HG02943 (cell line): ENCODE data around the gene THAP3.

Experiments
- ATAC-seq: cut with Tn5 transposase; IDR thresholded peaks from one replicate; pipeline ENCODE4 v1.9.1; 2021; ENCODE audit warnings: mild to moderate bottlenecking, low read depth, moderate library complexity; ENCODE audit not compliant: unreplicated experiment

The THAP3 gene, protein sequence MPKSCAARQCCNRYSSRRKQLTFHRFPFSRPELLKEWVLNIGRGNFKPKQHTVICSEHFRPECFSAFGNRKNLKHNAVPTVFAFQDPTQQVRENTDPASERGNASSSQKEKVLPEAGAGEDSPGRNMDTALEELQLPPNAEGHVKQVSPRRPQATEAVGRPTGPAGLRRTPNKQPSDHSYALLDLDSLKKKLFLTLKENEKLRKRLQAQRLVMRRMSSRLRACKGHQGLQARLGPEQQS

DNA sequence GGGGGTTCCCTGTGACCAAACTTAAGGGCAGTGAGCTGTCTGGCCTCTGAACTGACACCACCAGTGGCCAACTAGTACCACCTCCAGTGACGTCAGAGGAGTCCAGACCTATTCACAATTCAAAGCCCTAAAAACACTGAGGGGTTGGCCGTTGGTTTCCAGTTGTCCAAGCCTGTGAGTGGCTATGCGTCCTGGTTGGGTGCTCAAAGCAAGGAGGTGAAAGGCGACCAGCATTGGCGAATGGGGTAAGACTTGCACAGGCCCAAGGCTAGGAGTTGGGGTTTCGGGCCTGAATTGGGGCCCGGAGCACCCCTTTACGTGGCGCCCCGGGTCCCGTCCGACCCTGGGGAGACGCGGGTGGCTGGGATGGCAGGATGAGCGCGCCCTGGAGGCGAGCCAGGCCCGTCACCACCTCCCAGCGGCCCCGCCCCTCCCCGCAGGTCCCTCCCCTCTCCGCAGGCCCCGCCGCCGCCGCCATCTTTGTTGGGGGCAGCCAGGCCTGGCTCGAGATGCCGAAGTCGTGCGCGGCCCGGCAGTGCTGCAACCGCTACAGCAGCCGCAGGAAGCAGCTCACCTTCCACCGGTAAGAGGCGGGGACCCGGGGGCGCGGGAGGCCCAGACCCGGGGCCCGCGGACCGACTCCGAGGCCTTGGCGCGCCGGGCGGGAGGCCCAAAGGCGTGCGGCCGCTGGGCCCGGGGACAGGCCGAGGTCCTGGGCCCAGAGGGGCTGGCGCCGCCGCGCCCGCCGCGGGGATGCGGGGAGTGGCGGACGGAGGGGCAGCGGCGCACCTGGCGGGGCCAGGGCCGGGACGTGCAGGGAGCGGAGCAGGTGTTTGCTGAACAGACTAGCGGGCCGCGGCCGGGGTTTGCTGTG lies at the start of gene THAP3:
Gene THAP3 (plus strand): TSS at position 159 of the 874 bp plus-strand sequence. CDS start 351 bp downstream, at position 510.
- peak; percentile 82 for ATAC-seq

DNA sequence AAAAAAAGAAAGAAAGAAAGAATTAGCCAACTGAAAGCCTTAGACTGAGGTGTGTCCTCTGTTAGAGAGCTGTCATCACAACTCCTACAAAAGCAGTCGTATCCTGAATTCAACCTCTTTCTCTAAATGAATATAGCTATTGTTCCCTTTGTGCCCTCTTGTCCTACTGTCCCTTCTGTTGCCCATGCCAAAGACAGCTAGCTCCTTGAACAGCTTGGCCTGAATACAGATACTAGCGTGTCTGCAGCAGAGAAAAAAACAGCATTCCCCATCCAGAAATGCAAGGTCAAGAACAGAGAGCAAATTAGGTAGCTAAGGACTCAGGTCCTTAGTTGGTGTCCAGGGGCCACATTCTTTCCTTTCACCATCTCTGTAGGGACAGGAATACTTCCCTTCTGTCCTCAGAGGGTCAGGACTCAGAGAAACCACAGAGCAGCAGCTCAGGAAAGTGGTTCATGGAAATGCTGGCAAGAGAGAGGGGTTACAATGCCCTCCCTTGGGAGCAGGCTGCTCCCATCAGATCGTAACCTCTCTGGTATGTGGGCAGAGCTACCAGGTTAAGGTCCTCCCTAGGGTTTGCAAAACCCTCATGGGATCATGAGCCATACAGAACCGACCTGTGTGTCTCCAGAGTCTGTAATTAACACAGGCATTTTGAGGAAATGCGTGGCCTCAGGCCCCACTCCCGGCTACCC lies 46.7 kb upstream of the THAP3 start:
- ATAC-seq = no peak

DNA sequence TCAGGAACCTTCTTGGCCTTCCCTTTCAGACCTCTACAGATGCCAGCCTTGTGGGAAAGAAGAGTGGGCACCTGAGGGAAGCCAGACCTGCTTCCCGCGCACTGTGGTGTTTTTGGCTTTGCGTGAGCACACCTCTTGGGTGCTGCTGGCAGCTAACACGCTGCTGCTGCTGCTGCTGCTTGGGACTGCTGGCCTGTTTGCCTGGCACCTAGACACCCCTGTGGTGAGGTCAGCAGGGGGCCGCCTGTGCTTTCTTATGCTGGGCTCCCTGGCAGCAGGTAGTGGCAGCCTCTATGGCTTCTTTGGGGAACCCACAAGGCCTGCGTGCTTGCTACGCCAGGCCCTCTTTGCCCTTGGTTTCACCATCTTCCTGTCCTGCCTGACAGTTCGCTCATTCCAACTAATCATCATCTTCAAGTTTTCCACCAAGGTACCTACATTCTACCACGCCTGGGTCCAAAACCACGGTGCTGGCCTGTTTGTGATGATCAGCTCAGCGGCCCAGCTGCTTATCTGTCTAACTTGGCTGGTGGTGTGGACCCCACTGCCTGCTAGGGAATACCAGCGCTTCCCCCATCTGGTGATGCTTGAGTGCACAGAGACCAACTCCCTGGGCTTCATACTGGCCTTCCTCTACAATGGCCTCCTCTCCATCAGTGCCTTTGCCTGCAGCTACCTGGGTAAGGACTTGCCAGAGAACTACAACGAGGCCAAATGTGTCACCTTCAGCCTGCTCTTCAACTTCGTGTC lies 45.9 kb upstream of the THAP3 start:
- no peak for ATAC-seq

DNA sequence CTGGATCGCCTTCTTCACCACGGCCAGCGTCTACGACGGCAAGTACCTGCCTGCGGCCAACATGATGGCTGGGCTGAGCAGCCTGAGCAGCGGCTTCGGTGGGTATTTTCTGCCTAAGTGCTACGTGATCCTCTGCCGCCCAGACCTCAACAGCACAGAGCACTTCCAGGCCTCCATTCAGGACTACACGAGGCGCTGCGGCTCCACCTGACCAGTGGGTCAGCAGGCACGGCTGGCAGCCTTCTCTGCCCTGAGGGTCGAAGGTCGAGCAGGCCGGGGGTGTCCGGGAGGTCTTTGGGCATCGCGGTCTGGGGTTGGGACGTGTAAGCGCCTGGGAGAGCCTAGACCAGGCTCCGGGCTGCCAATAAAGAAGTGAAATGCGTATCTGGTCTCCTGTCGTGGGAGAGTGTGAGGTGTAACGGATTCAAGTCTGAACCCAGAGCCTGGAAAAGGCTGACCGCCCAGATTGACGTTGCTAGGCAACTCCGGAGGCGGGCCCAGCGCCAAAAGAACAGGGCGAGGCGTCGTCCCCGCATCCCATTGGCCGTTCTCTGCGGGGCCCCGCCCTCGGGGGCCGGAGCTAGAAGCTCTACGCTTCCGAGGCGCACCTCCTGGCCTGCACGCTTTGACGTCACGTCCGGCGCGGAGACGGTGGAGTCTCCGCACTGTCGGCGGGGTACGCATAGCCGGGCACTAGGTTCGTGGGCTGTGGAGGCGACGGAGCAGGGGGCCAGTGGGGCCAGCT lies 45.1 kb upstream of the THAP3 start, which contains the start of gene ZBTB48:
Gene ZBTB48 (plus strand): TSS at position 621 of the 745 bp plus-strand sequence. CDS start 616 bp downstream, outside the sequence.
- ATAC-seq = peak; percentile 91

DNA sequence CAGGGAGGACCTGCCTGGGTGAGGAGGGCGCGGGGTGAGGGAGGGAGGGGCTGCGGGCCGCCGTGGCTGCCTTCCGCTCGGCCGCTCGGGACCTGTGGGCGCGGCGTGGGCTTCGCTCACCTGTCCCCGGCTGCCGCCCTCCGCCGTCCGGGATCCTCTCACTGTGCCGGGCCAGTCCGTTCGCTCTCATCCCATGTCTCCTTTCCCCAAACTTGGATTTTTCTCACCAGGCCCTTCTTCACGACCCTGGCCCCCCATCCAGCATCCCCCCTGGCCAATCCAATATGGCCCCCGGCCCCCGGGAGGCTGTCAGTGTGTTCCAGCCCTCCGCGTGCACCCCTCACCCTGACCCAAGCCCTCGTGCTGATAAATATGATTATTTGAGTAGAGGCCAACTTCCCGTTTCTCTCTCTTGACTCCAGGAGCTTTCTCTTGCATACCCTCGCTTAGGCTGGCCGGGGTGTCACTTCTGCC lies 44.5 kb upstream of the THAP3 start:
- peak; percentile 7 for ATAC-seq

DNA sequence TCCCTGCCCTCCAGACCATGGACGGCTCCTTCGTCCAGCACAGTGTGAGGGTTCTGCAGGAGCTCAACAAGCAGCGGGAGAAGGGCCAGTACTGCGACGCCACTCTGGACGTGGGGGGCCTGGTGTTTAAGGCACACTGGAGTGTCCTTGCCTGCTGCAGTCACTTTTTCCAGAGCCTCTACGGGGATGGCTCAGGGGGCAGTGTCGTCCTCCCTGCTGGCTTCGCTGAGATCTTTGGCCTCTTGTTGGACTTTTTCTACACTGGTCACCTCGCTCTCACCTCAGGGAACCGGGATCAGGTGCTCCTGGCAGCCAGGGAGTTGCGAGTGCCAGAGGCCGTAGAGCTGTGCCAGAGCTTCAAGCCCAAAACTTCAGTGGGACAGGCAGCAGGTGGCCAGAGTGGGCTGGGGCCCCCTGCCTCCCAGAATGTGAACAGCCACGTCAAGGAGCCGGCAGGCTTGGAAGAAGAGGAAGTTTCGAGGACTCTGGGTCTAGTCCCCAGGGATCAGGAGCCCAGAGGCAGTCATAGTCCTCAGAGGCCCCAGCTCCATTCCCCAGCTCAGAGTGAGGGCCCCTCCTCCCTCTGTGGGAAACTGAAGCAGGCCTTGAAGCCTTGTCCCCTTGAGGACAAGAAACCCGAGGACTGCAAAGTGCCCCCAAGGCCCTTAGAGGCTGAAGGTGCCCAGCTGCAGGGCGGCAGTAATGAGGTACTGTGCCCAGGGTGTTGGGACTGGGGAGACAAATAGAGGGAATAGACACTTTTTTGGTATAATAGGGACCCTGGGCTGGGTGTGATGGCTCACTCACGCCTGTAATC lies 43.9 kb upstream of the THAP3 start:
- ATAC-seq = no peak

DNA sequence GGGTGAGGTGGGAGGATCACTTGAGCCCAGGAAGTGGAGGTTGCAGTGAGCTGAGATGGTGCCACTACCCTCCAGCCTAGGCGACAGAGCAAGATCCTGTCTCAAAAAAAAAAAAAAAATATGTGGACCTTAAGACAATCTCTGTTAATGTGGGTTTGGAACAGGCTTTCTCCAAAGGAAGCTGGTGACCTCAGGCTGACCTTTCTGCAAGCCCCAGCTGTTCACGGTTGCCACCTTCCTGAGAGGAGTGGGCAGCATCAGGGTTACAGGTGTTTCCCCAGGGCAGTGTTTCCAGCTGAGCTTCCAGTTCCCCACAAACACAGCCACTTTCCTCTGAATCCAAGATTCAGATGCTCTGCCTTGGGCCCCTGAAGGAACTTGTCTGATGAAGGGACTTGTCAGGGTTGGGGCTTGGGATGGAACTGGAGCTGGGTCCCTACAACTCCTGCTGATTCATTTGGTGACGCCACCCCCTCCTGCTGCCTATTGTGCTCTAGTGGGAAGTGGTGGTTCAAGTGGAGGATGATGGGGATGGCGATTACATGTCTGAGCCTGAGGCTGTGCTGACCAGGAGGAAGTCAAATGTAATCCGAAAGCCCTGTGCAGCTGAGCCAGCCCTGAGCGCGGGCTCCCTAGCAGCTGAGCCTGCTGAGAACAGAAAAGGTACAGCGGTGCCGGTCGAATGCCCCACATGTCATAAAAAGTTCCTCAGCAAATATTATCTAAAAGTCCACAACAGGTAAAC lies 42.9 kb upstream of the THAP3 start:
- no peak for ATAC-seq

DNA sequence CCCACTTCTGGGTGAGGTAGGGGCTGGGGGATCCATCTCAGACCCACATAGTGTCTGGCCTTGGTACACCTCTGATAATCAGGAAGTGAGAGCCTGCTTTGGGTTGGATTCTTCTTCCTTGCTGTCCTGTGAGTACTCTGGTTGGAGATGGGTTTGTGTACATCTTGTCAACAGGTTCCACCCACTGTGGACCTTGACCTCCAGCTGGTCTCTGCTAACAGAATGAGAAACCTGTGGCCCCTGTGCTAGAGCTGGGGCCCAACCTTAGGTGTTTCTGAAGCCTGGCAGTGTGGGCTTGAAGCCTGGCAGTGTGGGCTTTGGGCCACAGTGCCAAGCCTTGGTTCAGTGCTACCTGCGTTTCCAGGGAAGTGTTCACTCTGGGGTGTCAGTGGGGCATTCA lies 42.3 kb upstream of the THAP3 start:
- ATAC-seq = no peak

DNA sequence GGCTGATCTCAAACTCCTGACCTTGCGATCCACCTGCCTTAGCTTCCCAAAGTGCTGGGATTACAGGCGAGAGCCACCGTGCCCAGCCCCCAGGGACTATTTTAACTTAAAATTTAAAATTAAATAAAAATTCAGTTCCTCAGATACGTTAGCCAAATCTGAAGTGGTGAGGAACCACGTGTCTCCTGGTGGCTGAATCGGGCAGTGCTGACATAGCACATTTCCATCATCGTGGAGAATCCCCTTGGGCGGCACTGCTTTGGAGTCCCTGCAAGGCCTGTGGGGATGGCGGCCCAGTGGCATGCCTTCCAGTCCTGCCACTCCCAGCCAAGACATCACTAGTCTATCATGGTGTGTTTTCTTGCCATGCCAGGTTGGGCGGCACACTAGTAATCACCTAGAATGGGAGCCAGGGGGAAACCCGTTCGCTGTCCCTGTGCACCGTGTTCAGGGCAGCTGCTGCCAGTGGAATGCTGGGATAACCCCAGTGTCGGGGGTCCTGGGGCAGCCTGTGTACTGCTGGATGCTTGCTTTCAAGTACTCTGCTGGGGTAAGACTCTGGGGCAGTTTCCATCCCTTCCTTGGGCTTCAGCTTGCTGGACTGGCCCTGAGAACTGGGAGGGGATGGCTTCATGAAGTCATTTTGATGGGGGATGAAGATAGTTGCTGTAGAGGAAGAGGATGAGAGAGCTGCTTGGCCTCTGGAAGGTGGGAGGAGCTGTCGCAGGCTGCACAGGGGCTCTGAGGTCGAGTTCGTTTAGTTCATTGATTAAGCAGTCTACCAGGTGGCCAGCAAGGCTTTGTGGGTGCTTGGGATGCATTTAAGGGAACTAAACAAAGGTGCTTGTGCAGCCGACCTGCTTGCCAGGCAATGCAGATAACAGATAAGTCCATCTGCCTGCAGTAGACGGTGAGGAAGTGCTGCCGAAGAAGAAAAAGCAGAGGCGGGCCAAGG lies 40.3 kb upstream of the THAP3 start:
- no peak for ATAC-seq

DNA sequence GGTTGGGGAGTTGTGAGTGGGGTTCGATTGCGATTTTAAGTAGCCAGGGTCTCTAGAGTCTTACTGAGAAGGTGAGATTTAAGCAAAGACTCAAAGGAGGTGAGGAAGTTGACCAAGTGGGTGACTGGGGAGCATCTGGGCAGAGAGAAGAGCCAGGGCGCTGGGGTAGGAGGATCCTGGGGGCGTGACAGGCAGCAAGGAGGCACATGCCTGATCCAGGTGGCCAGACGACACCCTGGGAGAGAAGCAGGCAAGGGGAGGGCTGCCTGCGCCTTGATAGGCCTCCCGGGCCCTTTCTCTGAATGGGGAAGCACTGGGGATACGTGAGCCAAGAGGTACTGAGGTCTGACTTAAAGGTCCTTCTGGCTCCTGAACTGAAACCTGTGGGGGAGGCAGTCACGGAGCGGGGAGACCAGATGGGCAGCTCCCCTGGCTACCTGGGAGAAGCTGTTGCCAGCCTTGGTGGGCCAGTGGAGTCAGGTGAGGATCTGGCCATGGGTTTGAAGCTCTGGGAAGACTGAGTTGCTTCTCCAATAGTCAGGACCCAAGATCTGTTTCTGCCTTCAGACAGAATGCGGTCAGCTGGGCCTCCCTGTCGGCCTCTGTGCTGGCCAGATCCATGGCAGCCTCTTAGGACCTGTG lies 39.5 kb upstream of the THAP3 start:
- no peak for ATAC-seq

DNA sequence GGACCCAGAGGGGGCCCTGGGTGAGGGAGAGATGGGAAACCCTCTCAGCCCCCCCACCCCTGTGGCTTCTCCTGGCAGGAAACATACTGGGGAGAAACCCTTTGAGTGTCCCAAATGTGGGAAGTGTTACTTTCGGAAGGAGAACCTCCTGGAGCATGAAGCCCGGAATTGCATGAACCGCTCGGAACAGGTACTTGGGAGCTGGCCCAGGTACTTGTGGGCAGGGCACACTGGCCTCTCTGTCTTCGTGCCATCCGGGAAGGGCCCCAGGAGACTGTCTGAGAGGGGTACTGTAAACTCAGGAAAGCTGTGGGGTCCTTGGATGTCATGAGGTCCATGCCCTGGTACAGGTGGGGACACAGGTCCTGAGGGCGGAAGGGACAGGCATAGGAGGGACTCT lies 38.8 kb upstream of the THAP3 start:
- no peak for ATAC-seq

DNA sequence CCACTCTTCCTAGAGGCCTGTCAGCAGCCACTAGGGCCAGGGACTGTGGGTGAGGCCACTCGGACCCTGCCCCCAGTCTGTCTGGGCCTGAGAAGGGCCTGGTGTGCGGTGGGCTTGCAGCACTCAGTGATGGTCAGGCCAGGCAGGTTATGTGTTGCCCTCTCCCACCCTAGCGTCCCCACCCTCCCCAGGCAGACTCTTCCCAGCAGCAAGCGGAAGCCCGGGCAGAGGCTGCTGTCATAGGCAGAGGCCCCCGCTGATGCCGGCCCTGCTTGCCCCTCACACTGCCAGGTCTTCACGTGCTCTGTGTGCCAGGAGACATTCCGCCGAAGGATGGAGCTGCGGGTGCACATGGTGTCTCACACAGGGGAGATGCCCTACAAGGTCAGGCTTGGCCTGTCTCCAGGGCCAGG lies 38.3 kb upstream of the THAP3 start:
- ATAC-seq = no peak

DNA sequence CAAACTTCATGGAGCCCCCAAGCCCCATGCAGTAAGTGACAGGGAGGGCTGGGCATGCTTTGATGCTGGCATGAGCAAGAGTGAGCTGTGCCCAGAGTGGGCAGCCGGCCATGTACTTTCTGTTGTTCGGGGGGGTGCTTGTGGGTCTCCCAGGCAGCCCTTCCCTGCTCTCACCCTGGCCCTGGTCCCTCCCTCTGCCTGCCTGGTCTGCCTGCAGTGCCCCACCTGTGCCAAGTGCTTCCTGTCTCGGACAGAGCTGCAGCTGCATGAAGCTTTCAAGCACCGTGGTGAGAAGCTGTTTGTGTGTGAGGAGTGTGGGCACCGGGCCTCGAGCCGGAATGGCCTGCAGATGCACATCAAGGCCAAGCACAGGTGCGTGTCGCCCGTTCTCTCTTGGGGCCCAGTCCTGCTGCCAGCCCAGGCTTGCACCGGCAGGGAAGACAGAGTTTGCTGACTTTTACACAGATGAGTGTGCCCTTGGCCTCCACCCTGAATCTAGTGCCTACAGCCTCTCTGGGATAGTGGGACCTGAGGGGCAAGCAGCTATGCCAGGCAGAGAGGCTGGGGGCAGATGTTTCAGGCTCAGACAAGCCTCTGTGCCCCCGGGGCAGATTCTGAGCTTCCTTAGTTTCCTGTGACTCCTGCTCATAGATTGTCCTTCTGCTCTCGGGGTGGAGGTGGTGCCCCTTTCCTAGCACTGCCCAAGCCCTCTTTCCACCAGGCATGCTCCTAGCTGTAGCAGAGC lies 37.2 kb upstream of the THAP3 start:
- no peak for ATAC-seq

DNA sequence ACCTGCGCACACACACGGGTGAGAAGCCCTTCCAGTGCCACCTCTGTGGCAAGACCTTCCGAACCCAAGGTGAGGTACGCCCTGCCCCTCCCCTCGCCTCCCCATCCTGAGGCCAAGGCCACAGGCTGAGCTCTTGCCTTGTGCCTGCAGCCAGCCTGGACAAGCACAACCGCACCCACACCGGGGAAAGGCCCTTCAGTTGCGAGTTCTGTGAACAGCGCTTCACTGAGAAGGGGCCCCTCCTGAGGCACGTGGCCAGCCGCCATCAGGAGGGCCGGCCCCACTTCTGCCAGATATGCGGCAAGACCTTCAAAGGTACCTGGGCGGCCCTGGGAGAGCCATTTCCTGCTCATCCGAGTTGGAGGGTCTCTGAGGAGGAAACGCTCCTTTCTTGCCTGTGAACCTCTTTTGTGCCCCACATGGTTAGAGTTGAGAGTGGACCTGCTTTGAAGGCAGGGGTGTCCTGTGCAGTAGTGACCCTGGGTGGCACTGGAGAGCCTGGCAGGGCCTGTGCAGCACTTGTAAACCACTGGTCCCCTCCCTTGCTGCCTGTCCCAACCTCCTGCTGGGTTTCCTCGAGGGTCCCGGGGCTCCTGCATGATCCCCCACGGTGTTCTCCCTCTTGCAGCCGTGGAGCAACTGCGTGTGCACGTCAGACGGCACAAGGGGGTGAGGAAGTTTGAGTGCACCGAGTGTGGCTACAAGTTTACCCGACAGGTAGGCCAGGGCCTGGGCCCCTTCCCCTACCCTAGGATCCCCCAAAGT lies 36.4 kb upstream of the THAP3 start:
- no peak for ATAC-seq

DNA sequence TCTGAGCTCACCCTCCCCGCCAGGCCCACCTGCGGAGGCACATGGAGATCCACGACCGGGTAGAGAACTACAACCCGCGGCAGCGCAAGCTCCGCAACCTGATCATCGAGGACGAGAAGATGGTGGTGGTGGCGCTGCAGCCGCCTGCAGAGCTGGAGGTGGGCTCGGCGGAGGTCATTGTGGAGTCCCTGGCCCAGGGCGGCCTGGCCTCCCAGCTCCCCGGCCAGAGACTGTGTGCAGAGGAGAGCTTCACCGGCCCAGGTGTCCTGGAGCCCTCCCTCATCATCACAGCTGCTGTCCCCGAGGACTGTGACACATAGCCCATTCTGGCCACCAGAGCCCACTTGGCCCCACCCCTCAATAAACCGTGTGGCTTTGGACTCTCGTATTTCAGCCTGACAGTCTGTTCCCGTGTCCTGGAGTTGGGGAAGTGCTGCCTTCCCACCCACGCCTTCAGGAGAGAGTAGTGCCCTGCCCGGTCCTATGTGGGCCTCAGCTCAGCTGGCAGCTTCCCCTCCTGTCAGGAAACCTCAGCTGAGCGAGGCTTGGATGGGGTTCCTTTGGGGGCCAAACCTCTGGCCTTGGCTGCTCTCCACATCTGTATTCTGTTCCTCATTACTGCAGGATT lies 35.7 kb upstream of the THAP3 start:
- no peak for ATAC-seq
